ENCODE measurements around the gene FAM240A. TPM values are rescaled to one million over a fixed set of nuclear protein-coding genes. Genes with fewer than 3 reads are reported as not detected.

The FAM240A gene
- total RNA-seq, 2 donors from 2014 or later: not detected

DNA sequence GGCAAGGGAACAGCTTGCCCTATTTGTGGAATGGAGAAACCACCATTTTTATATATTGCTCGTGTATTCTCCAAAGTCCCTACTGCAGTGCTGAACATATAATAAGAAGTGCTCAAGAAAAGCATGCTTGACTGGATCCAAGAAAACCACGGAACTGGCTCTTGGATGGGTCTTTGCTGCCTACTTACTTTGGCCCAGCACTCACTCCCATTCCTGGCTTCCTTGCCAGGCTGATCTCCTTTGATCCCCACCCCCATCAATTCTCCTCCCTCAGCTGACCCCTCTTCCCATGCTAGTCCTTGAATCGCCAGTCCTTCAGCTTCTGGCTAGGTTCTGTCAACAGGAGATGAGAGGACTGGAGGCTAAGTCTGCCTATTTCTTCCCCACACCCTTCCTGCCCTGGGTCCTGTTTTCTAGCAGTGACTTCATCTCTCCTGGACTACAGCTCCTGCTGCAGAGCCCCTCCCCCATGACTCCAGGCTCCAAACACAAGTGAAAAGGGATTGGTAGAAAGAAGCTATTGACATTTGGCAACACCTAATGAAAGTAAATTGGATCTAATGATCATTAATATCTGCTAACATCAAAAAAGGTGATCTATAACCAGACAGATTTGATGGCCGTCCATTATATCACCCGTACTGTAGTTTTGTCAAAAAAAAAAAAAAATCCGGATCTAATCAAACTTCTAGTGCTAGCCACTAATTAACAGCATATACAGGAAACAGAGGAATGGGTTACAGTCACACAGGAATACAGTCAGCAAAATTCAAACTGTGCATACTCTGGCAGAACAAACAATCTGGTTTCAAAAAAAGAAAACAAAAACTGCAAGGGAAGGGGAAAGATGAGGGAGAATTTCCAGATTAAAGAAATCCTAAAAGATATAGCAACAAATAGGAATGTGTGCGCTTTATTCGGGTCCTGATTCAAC lies 7.8 kb downstream of the FAM240A start:
- intact Hi-C loops (cut with DNase I): no loop called here

GRCh38 chr3:46624533-46624932 lies 12.2 kb downstream of the FAM240A start:
- intact Hi-C loops (cut with DNase I): no loop called here
- no peak for DNase-seq
- ATAC-seq: no peak

More for the DNA sequence above, 7.8 kb downstream of the FAM240A start:
- DNase-seq: no peak
- ATAC-seq: no peak

GRCh38 chr3:46624975-46625490 lies 12.7 kb downstream of the FAM240A start:
- no peak for DNase-seq
- intact Hi-C loops (cut with DNase I): loop anchor here in 1 of 2 donors (5.0 kb wide), 1 partner anchor 138 kb away; no protein-coding TSS in a partner anchor
- ATAC-seq: no peak

DNA sequence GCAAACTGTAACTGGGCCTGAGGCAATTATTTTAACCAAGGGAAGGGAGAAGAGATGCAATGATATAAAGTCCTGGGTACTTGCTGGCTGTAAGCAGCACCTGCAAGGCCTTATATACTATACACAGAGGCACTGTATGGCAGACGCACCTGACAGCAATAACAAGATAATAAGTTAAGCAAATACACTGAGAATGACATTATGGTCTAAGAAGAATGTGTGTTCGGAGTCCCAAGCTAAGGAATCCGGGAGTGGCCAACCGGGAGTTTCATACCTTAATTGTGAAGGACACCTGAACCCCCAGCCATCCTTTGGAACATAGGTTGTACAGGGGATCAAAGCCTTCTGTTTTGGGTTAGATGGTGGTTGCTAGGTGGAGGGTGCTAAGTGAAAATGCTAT lies 13.7 kb downstream of the FAM240A start:
- intact Hi-C loops (cut with DNase I): loop anchor here in 1 of 2 donors (5.0 kb wide), 1 partner anchor 139 kb away; no protein-coding TSS in a partner anchor
- ATAC-seq: no peak
- no peak for DNase-seq

GRCh38 chr3:46627078-46627477 lies 14.8 kb downstream of the FAM240A start:
- intact Hi-C loops (cut with DNase I): loop anchor here in 1 of 2 donors (5.0 kb wide), 1 partner anchor 140 kb away; no protein-coding TSS in a partner anchor
- no peak for ATAC-seq

DNA sequence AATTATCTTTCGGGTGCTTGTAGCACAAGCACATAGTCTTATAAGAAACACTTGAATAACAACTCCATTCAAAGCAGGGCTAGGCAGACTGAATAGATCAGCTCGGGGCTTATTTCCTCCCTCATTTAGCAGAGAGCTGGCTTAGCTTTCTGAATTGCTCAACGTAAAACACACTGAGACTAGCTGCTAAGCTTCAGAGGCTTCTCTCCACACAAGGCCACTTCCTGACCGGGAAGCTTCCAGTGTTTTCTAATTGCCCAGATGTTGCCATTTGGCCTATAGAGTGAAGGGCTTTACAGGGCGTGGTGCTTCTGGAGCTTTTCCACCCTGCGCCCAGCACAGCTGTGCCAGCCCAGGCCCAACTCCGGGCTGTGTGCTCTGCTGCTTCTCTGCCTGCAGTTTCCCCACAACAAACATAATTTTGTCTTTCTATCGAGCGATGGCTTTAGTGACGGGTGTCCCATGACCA lies 16.6 kb downstream of the FAM240A start:
- ATAC-seq: peak; percentile 42 to 43
- no peak for DNase-seq
- intact Hi-C loops (cut with DNase I): loop anchor here in 1 of 2 donors (5.0 kb wide), 1 partner anchor 142 kb away; no protein-coding TSS in a partner anchor

More at GRCh38 chr3:46627078-46627477, 14.8 kb downstream of the FAM240A start:
- no peak for DNase-seq

DNA sequence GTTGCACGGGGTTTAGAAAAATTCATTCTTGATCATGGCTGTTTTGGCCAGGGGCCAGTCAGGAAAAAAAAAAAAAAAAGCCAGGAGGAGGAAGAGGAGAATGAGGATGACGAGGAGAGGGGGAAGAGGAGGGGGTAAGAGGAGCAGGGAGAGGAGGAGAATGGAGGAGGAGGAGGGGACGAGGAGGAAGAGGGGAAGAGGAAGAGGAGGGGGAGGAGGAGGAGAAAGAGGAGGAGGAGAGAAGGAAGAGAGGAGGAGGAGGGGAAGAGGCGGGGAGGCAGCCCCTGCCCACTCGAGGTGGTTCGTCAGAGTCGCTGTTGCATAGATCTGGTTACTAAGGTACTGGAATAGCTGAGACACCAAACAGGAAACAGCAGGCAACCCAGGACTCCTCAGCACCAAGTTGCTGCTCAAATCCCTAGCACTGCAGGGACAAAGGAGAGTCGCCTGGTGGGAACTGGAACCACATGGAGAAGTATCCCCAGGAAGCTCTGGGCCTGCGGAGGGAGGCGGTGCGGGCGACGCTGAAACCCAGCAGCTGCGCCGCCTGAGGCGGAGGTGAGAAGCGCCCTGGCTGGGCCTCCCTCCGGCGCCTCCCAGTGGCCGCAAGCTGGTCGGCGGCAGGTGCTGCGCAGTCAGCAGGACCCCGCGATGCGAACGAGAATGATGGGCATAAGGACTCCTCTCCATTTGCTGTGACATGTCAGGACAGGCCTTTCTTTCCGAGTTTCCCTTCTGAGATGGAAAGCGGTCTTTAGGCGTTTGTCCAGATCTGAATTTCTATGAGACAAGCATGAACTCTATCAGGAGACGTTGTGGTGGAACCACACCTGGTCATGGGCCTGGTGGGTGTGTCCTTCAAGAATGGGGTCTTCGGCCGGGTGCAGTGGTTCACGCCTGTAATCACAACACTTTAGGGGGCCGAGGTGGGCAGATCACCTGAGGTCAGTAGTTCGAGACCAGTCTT lies 17.5 kb downstream of the FAM240A start:
- ATAC-seq (peak; percentile 88 to 95), DNase-seq (peak; percentile 87)
- intact Hi-C loops (cut with DNase I): loop anchor here (1.0 to 5.0 kb wide), 2 partner anchors 142 to 143 kb away; no protein-coding TSS in a partner anchor

DNA sequence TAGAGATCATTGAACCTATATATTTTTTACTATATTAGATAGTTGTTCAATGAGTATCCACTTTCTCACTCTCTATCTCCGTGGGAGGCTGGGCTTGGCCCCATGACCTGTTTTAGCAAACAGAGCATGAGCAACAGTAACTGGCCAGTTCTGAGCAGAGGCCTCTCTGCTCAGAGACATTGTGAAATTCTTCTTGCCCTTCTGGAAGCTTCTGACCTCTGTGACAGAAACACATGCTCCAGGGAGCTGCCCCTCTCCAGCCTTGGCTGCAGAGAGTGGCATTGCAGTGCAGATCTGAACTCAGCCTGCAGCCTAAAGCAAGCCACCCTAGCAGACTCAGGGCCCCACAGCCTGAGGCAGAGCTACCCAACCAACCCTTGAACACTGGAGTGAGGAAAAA lies 20.5 kb downstream of the FAM240A start:
- peak in 1 of 2 donors; percentile 68 for ATAC-seq
- DNase-seq: no peak
- intact Hi-C loops (cut with DNase I): no loop called here

DNA sequence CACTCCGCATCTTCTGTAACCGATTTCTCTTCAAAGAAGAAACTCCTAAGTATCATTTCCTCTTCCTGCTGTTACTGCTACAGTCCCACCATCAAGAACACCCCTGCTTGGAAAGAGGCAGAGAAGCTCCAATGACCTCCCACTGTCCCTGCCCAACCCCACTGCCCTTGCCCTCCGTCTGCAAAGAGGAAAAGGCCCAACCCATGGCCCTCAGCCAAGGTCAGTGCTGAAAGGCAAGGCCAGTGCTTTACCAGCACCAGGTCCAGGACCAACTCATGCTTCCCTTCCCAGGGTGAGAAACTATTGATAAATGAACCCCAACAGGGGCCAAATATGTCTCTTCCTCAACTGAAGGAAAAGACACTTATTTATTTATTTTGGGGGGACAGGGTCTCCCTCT lies 22.5 kb downstream of the FAM240A start:
- intact Hi-C loops (cut with DNase I): no loop called here
- DNase-seq: no peak
- ATAC-seq: no peak

GRCh38 chr3:46639221-46639620 lies 26.9 kb downstream of the FAM240A start:
- intact Hi-C loops (cut with DNase I): no loop called here
- DNase-seq (no peak), ATAC-seq (no peak)

DNA sequence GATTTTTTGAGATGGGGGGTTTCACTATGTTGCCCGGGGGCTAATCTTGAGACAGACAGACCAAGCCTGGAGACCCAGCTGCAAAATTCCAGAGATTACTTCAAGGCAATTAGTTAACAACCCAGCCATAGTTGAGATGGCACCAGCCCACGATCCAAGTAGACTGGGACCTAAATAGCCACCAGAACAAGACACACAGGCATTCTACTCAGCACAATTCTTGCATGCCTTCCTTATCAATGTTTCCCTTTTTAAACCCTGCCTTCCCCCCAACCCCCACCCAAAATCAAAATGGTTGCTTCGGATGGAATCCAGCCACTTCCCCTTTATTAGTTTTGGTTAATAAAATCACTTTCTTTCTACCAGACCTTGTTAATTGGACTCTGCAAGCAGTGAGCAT lies 28.6 kb downstream of the FAM240A start:
- no peak for ATAC-seq

DNA sequence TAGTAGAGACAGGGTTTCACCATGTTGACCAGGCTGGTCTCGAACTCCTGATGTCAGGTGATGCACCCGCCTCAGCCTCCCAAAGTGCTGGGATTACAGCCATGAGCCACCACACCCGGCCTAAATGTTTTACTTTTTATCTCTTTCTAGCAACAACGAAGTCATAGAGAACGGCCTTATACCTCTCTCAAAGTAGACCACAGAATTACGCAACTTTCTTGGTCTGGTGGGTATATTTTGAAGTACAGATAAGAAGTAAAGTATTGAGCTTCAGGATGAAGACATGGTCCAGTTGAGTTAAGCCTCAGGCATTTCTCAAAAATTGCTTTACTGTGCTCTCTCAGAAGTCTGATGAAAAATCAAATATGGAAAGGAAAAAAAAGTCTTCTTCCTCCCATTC lies 30.6 kb downstream of the FAM240A start:
- DNase-seq: no peak
- intact Hi-C loops (cut with DNase I): no loop called here
- ATAC-seq: no peak

More for the DNA sequence above, 28.6 kb downstream of the FAM240A start:
- no peak for DNase-seq
- intact Hi-C loops (cut with DNase I): no loop called here

GRCh38 chr3:46643701-46644100 lies 31.4 kb downstream of the FAM240A start:
- intact Hi-C loops (cut with DNase I): no loop called here
- ATAC-seq: no peak
- DNase-seq: no peak

DNA sequence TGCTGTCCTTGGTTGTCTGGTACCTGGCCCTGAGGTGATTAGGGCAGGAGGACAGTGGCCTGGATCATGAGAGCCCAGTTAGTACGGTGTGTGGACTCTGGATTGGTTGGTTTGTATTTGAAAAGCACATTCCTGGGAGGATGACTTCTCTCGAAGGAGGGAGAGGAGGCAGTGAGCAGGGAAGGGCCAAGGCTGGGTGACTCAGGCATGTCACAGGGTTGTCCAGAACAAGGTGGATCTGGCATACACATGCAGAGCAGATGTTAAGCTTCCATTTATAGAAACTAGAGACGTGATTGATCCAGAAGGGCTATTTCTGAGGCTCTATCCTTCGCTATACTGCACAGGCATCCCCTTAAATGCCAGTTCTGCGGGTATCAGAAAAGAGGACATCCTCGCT lies 34.4 kb downstream of the FAM240A start:
- DNase-seq: no peak
- no peak for ATAC-seq
- intact Hi-C loops (cut with DNase I): no loop called here

GRCh38 chr3:46648096-46648495 lies 35.8 kb downstream of the FAM240A start:
- DNase-seq: no peak
- intact Hi-C loops (cut with DNase I): no loop called here
- ATAC-seq: no peak

DNA sequence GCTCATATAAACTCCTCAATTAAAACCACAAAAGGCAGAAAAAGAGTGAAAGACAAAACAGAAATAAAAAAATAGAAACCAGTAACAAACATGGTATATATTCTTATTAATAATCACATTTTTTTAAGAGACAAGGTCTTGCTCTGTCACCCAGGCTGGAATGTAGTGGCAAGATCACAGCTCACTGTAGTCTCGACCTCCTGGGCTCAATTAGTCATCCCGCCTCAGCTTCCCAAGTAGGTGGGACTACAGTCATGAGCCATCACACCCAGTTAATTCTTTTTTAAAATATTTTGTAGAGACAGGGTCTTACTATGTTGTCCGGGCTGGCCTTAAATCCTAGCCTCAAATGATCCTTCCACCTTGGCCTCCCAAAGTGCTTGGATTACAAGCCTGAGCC lies 37.1 kb downstream of the FAM240A start:
- intact Hi-C loops (cut with DNase I): no loop called here
- no peak for DNase-seq
- ATAC-seq: no peak

DNA sequence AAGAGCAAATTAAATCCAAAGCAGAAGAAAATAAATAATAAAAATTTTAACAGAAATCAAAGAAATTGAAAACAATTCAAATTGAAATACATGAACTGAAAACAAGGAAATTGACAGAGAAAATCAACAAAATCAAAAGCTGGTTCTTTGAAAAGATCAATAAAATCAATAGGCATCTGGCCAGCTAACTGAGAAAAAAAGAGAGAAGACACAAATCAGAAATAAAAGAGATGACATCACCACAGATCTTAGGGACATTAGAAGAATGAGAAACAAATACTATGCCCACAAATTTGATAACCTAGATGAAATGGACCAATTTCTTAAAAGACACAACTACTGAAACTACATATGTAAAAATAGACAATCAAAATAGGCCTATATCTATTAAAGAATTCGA lies 38.8 kb downstream of the FAM240A start:
- intact Hi-C loops (cut with DNase I): no loop called here
- DNase-seq: no peak
- no peak for ATAC-seq

DNA sequence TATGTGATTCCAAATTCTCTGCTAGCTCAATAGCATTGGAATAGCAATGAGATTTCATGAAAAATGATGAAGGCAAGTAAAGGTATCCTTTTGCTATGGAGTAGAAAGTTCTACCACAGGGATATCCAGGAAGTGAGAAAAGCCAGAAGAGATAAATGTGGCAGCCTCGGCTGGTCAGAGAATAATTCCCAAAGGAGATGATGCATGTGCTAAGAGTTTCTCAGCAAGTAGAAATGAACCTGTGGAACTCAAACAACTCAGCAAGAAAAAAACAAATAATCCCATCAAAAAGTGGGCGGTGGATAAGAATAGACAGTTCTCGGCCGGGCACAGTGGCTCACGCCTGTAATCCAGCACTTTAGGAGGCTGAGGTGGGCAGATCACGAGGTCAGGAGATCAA lies 42.9 kb downstream of the FAM240A start:
- ATAC-seq (no peak), DNase-seq (no peak)
- intact Hi-C loops (cut with DNase I): no loop called here

Measured in left cardiac atrium (tissue), 4 donors.